ENCODE data around the gene MYL12B. TPM values are rescaled to one million over a fixed set of nuclear protein-coding genes. Genes with fewer than 3 reads are reported as not detected.
A peak's percentile ranks its signal among the peaks of the same experiment; 100 is the strongest.
"Not testable (repeated sequence)": the region's sequence is repeated elsewhere in the genome, so short reads cannot be mapped to it uniquely, and the experiment has no call there.

MYL12B gene
- total RNA-seq, 5 donors from 2014 or later (not counting 1 experiment from before 2014, with no cell fraction given): 159 to 241 (median 206) TPM

DNA sequence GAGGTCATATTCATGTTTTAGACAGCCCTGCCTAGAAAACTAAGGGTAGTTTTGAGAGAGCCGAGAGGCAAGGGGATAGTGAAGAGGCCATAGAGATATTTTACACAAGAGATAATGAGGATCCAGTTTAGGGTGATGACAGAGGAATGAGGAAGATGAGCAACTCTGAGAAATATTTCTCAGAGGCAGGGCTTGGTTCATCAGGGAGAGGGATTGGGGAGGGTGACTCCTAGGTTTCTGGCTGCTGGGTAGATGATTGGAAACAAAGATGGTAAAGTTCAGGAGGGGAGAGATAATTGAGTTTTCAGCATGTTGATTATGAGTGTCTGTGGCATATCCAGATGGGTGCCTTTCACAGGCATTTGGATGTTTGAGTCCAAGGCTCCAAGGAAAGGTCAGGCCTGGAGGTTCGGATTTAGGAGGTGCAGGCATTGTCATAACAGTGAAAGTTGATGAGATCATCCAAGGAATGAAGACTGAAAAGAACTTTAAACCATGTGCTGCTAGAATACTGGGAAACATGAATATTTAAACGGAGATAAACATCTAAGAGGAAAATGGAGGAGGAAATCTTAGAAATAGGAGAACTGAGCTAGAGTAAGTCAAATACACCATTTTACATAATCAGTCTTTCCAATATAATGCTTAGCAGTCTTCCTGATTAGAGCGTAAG, 7.4 kb downstream of the MYL12B start:
- no peak for DNase-seq
- H3K9me3 ChIP-seq: no peaks in the 10 kb centered on the region
- Mint-ChIP-seq H3K27ac (peak overlapping the region; percentile 53 to 79), H3K9me3 (peaks cover 0 to 5% (median 0%) of the 10 kb centered on the region in 3 donors), H3K27me3 (no peaks in the 10 kb centered on the region), H3K4me3 (peak overlapping the region in 2 of 3 donors; percentile 4 to 61), H3K36me3 (peaks cover 10% of the 10 kb centered on the region), H3K4me1 (peaks cover 78 to 87% (median 79%) of the 10 kb centered on the region in 3 donors)
- no peak overlapping the region for H3K4me3 ChIP-seq (ENCODE audit: control insufficient read depth in 1 of 2, extremely low read depth in 1 of 2, low read length in 1 of 2)
- H3K27me3 ChIP-seq (replicated peaks in 1 of 2; ENCODE audit: control insufficient read depth in 2 of 2, extremely low read depth in 1 of 2, insufficient read depth in 2 of 2, low read length in 1 of 2): no peaks in the 10 kb centered on the region
- peaks cover 18 to 35% of the 10 kb centered on the region in 2 experiments for H3K4me1 ChIP-seq (ENCODE audit: control insufficient read depth in 1 of 2, extremely low read depth in 1 of 2, insufficient read depth in 2 of 2, low read length in 2 of 2)
- 79% methylated on average over 2 of the region's 4 CpGs for WGBS (ENCODE audit: insufficient coverage)
- no peak for ATAC-seq (replicated peaks in 1 of 4)
- ChIA-PET POLR2A (interaction anchor here in 1 of 2 donors (0.5 kb wide), 2 partner anchors 283 to 327 kb away, joined by 5 to 8 read pairs; no protein-coding TSS in a partner anchor), CTCF (interaction anchor here in 1 of 2 donors (1.0 kb wide), 1 partner anchor 9 kb away, joined by 3 read pairs; no protein-coding TSS in a partner anchor)
- peak overlapping the region; percentile 11 for H3K27ac ChIP-seq (ENCODE audit: low read length)
- H3K36me3 ChIP-seq (ENCODE audit: control insufficient read depth in 2 of 2, extremely low read depth in 1 of 2, insufficient read depth in 1 of 2, low read length in 1 of 2): peaks cover 0 to 14% of the 10 kb centered on the region in 2 donors

DNA sequence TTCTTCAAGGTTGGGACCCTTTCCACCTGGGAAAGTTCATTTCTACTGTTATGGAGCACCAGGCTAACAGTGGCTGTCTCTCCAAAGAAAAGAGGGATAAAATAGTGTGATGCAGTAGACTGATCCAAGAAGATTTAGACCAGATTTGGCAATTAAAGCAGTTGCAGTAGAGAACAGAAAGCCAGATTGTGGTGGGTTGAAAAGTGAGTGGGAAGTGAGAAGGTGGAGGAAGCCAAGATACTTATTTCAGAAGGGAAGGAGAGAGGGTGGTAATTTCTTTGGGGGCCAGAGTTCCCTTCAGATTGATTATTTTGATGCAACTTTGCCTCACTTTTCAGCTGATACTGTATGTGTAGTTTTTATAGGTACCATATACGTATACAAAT, 8.0 kb downstream of the MYL12B start:
- no peaks in the 10 kb centered on the region for H3K9me3 ChIP-seq
- H3K36me3 Mint-ChIP-seq: peaks cover 13% of the 10 kb centered on the region
- H3K27ac ChIP-seq (ENCODE audit: low read length): no peak overlapping the region
- peaks cover 17 to 33% of the 10 kb centered on the region in 2 experiments for H3K4me1 ChIP-seq (ENCODE audit: control insufficient read depth in 1 of 2, extremely low read depth in 1 of 2, insufficient read depth in 2 of 2, low read length in 2 of 2)
- ATAC-seq (replicated peaks in 1 of 4) (no peak), DNase-seq (no peak)
- H3K9me3 Mint-ChIP-seq: peaks cover 0 to 5% (median 0%) of the 10 kb centered on the region in 3 donors
- peaks cover 73 to 83% (median 74%) of the 10 kb centered on the region in 3 donors for H3K4me1 Mint-ChIP-seq
- no peak overlapping the region for H3K4me3 ChIP-seq (ENCODE audit: control insufficient read depth in 1 of 2, extremely low read depth in 1 of 2, low read length in 1 of 2)
- peak overlapping the region in 1 of 3 donors; percentile 61 for H3K4me3 Mint-ChIP-seq
- ChIA-PET CTCF (interaction anchor here in 1 of 2 donors (1.0 kb wide), 1 partner anchor 9 kb away, joined by 3 read pairs; no protein-coding TSS in a partner anchor), POLR2A (interaction anchor here in 1 of 2 donors (0.5 kb wide), 1 partner anchor 284 kb away, joined by 8 read pairs; no protein-coding TSS in a partner anchor)
- no CpG with 5 or more reads among the region's 1 CpG for WGBS (ENCODE audit: insufficient coverage)
- H3K27me3 ChIP-seq (replicated peaks in 1 of 2; ENCODE audit: control insufficient read depth in 2 of 2, extremely low read depth in 1 of 2, insufficient read depth in 2 of 2, low read length in 1 of 2): no peaks in the 10 kb centered on the region
- H3K27me3 Mint-ChIP-seq: no peaks in the 10 kb centered on the region
- H3K27ac Mint-ChIP-seq: peak overlapping the region; percentile 53 to 79
- H3K36me3 ChIP-seq (ENCODE audit: control insufficient read depth in 2 of 2, extremely low read depth in 1 of 2, insufficient read depth in 1 of 2, low read length in 1 of 2): peaks cover 0 to 20% of the 10 kb centered on the region in 2 donors

GRCh38 chr18:3273042-3273441, 11.1 kb downstream of the MYL12B start:
- Histone ChIP-seq H3K36me3 (ENCODE audit: control insufficient read depth in 2 of 2, extremely low read depth in 1 of 2, insufficient read depth in 1 of 2, low read length in 1 of 2) (peaks cover 4 to 49% of the 10 kb centered on the region in 2 donors), H3K27me3 (replicated peaks in 1 of 2; ENCODE audit: control insufficient read depth in 2 of 2, extremely low read depth in 1 of 2, insufficient read depth in 2 of 2, low read length in 1 of 2) (no peaks in the 10 kb centered on the region), H3K27ac (ENCODE audit: low read length) (no peak overlapping the region), H3K4me3 (ENCODE audit: control insufficient read depth in 1 of 2, extremely low read depth in 1 of 2, low read length in 1 of 2) (no peak overlapping the region), H3K4me1 (ENCODE audit: control insufficient read depth in 1 of 2, extremely low read depth in 1 of 2, insufficient read depth in 2 of 2, low read length in 2 of 2) (peaks cover 7 to 16% of the 10 kb centered on the region in 2 experiments), H3K9me3 (no peaks in the 10 kb centered on the region)
- WGBS (ENCODE audit: insufficient coverage): no CpG with 5 or more reads among the region's 3 CpGs
- Mint-ChIP-seq H3K4me1 (peaks cover 43 to 57% (median 46%) of the 10 kb centered on the region in 3 donors), H3K9me3 (peaks cover 0 to 5% (median 0%) of the 10 kb centered on the region in 3 donors), H3K27me3 (no peaks in the 10 kb centered on the region), H3K36me3 (peaks cover 26% of the 10 kb centered on the region), H3K27ac (peak overlapping the region; percentile 25 to 71), H3K4me3 (no peak overlapping the region)
- ATAC-seq (replicated peaks in 1 of 4): no peak
- ChIA-PET POLR2A (interaction anchor here (0.6 kb wide), 2 partner anchors 175 to 383 kb away, joined by 3 read pairs; no protein-coding TSS in a partner anchor), CTCF (interaction anchor here (0.6 to 1.3 kb wide), 2 partner anchors 17 to 392 kb away, joined by 3 read pairs; no protein-coding TSS in a partner anchor)
- no peak for DNase-seq

DNA sequence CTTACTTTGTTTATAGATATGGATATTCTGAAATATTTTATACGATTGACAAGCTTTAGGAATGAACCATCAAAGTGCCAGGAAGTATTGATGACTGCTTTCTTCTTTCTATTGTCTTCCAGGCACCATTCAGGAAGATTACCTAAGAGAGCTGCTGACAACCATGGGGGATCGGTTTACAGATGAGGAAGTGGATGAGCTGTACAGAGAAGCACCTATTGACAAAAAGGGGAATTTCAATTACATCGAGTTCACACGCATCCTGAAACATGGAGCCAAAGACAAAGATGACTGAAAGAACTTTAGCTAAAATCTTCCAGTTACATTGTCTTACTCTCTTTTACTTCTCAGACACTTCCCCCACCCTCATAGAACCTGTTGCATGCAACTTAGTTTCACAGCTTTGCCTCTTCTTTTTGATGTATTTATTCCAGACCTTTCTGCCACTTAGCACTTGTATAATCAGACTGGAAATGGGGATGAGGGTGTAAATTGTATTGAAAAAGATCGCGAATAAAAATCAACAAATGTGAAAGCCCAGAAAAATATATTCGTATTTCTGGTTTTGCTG, 15.8 kb downstream of the MYL12B start:
- WGBS (ENCODE audit: insufficient coverage): 100% methylated on average over 1 of the region's 7 CpGs
- not testable (repeated sequence) for H3K9me3 ChIP-seq; H3K27ac ChIP-seq (ENCODE audit: low read length); H3K27me3 Mint-ChIP-seq; H3K9me3 Mint-ChIP-seq; H3K27me3 ChIP-seq (replicated peaks in 1 of 2; ENCODE audit: control insufficient read depth in 2 of 2, extremely low read depth in 1 of 2, insufficient read depth in 2 of 2, low read length in 1 of 2); H3K4me1 ChIP-seq (ENCODE audit: control insufficient read depth in 1 of 2, extremely low read depth in 1 of 2, insufficient read depth in 2 of 2, low read length in 2 of 2); DNase-seq; ATAC-seq (replicated peaks in 1 of 4); H3K4me3 ChIP-seq (ENCODE audit: control insufficient read depth in 1 of 2, extremely low read depth in 1 of 2, low read length in 1 of 2); H3K4me3 Mint-ChIP-seq
- peaks cover 0 to 11% (median 10%) of the 10 kb centered on the region in 3 donors for H3K4me1 Mint-ChIP-seq
- H3K36me3 Mint-ChIP-seq: peaks cover 30% of the 10 kb centered on the region
- CTCF ChIA-PET: interaction anchor here (0.6 to 5.0 kb wide), 5 partner anchors 32 to 388 kb away, joined by 3 to 37 read pairs (median 9); no protein-coding TSS in a partner anchor
- POLR2A ChIA-PET: interaction anchor here in 1 of 2 donors (0.9 kb wide), 1 partner anchor 27 kb away, joined by 4 read pairs; no protein-coding TSS in a partner anchor
- H3K27ac Mint-ChIP-seq: peak overlapping the region in 1 of 2 donors; percentile 25
- peaks cover 4 to 58% of the 10 kb centered on the region in 2 donors for H3K36me3 ChIP-seq (ENCODE audit: control insufficient read depth in 2 of 2, extremely low read depth in 1 of 2, insufficient read depth in 1 of 2, low read length in 1 of 2)

DNA sequence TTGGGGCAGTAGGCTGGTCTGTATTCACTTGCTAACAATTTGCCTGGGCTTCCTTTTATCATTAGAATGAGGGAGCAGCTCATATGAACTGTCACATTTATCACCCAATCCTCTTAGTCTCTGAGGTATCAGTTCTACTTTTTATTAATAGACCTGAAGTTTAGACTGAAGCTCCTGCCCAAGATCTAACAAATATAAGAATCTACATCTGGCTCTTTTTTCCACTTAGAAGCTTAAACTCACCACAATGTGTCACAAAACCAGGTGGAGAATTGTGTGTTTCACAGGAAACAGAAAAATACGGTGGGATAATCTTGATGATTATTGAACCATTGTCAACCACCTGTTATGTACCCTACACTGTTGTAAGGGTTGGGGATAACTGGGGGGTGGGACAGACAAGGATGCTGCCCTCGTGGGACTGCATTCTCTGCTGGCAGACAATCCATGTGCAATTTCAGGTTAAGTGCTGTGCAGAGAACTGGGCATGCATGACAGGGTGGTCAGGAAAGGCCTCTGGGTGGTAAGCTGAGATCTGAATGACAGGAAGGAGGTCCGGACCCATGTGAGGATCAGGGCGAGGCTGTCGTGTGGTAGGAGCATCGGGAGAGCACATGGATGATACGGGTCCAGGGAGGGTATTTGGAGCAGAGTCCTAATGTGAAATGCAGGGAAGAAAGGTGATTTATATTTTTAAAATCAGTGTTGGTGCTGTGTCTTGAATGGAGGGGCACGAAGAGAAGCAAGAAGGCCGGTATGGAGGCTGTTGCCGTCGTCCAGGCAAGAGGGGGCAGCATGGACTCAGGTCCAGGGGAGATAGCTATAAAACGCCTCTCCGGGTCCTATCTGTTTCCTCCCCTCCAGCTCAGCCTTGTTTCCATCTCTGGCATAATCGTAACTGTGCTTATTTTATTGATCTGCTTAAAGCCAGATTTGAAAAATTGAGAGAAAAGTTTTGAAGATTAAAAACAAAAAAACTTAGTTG, 17.6 kb downstream of the MYL12B start:
- POLR2A ChIA-PET: interaction anchor here in 1 of 2 donors (0.5 kb wide), 1 partner anchor 220 kb away, joined by 3 read pairs; no protein-coding TSS in a partner anchor
- no peaks in the 10 kb centered on the region for H3K4me1 ChIP-seq (ENCODE audit: control insufficient read depth in 1 of 2, extremely low read depth in 1 of 2, insufficient read depth in 2 of 2, low read length in 2 of 2)
- CTCF ChIA-PET: interaction anchor here (0.5 to 5.0 kb wide), 8 partner anchors 9 to 500 kb away, joined by 3 to 37 read pairs (median 4); no protein-coding TSS in a partner anchor
- H3K4me3 ChIP-seq (ENCODE audit: control insufficient read depth in 1 of 2, extremely low read depth in 1 of 2, low read length in 1 of 2): no peak overlapping the region
- H3K27me3 ChIP-seq (replicated peaks in 1 of 2; ENCODE audit: control insufficient read depth in 2 of 2, extremely low read depth in 1 of 2, insufficient read depth in 2 of 2, low read length in 1 of 2): peaks cover 0 to 3% of the 10 kb centered on the region in 2 experiments
- 64% methylated on average over 5 of the region's 14 CpGs for WGBS (ENCODE audit: insufficient coverage)
- peaks cover 19% of the 10 kb centered on the region for H3K36me3 Mint-ChIP-seq
- no peaks in the 10 kb centered on the region for H3K9me3 Mint-ChIP-seq
- DNase-seq (no peak), ATAC-seq (replicated peaks in 1 of 4) (no peak)
- H3K4me1 Mint-ChIP-seq: peaks cover 0 to 6% (median 3%) of the 10 kb centered on the region in 3 donors
- H3K27ac Mint-ChIP-seq: peak overlapping the region; percentile 5 to 49
- H3K36me3 ChIP-seq (ENCODE audit: control insufficient read depth in 2 of 2, extremely low read depth in 1 of 2, insufficient read depth in 1 of 2, low read length in 1 of 2): peaks cover 4 to 43% of the 10 kb centered on the region in 2 donors
- no peaks in the 10 kb centered on the region for H3K27me3 Mint-ChIP-seq
- H3K9me3 ChIP-seq: no peaks in the 10 kb centered on the region
- no peak overlapping the region for H3K27ac ChIP-seq (ENCODE audit: low read length)
- H3K4me3 Mint-ChIP-seq: no peak overlapping the region

Measured in T-cell (primary cell).